DMS 273 (cell line): ENCODE results near the gene MME.
"Not testable (repeated sequence)": the region's sequence is repeated elsewhere in the genome, so short reads cannot be mapped to it uniquely, and the experiment has no call there.

Experiments used
- DNase-seq: peaks from one replicate; lab custom pipeline; 2025; ENCODE audit not compliant: unreplicated experiment; lab: John Stamatoyannopoulos, UW

Gene MME

GRCh38 chr3:155190691-155191090 lies 110.6 kb downstream of the MME start:
- no peak for DNase-seq

DNA sequence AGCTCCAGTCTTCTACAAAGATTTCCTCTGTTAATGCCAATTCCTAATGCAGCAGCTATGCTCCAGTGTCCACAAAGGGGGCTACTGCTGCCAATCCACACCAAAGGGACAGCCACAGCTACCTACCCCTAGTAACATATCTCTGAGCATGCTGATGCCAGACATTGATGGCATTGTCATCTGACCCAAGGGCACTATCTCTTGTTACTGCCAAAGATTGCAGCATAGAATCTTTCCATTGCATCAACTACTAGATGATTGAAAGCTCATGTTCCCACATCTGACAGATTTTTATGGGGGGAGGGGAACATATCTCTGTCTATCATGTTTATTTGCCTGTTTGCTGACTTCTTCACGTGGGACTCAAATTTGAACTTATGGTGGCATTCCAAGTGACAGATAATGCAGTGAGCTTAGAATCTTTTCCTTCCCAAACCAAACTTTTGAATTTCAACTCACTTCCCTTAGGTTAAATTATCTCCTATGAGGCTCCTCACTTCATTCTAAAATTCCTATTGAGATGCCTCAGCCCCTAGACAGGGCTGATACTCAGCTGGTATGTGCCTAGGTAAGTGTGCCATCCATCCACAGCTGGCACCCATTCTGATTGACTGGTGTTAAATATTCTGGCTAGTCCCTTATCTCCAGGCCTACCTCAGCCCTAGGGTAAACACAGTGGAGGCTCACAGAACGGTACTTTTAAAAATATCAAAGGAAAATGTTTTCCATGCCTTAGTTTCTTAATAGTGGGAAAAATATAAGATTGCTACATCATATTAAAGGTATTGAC lies 113.0 kb downstream of the MME start:
- DNase-seq, result no peak

DNA sequence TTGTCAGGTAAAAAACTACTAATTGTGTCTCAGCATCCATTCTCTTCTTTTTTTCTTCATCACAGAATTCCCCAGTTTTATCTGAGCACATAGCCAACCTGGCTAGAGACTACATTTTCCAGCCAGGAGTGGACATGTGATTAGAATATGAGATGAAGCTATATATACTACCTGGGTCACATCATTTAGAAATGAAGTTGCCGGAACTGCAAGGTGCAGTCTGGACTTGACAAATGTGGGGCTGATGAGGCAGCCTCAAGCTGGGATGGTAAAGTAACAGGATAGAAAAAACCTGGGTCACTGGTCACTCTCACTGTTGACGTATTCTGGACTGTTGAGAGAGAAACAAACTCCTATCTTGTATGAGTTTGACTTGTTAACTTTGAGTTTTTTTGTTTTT lies 113.7 kb downstream of the MME start:
- DNase-seq, result no peak

GRCh38 chr3:155194973-155195957 lies 115.1 kb downstream of the MME start:
- DNase-seq, result no peak

DNA sequence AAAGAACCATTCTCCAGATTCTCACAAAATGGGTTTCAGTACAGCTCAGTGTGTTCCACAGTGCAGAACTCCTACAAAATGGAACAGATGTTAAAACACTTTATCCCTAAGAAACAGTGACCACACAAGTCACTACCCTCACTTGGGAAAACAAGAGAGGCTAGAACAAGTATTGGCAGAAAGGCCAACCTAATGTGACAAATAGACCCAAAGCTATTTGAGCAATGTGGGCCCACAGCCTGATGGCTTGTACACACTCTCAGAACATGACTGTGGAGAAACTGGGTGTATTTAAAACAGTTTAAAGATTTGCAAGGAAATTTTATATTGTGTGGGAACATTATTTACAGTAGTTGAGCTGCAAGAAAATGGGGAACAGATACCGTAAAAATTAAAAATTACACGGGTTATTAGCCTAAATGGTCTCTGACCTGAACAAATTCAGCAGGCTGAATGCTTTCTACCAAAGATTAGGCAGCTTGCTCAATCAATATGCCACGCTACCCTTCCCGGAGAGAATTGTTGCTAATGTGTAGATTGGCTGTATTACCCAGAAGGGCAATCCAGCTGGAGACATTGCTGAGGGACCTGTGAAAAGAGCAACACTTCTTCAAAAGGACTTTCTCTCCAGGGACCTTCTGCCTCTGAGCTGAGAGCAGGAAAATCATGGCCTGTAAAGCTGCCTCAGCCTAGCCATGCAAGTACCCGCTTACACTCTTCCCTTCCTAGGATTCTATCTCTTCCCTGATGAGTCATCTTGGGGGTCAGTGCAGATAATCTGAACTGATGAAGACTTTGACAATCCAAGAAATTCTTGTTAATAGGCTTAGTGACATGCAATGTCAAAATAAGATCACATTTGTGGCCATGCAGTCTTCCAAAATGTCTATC lies 116.3 kb downstream of the MME start:
- DNase-seq, result no peak

DNA sequence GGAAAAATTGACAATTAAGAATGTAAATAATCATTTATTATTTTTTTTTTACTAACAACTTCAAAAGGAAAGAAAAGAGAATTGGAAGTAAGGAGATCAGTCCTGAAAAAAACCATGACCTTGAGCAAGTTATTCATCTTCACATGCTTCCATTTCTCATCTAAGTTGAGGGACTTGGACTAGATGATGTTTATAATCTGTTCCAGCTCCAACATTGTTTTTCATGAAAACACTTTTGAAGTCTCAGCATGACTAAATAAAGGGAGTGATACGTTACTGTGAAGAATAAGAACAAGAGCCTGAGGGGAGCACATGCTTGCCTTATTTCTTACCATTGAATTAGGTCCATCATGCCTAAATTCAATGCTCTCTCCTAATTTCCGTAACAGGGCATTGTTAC lies 117.7 kb downstream of the MME start:
- no peak for DNase-seq

DNA sequence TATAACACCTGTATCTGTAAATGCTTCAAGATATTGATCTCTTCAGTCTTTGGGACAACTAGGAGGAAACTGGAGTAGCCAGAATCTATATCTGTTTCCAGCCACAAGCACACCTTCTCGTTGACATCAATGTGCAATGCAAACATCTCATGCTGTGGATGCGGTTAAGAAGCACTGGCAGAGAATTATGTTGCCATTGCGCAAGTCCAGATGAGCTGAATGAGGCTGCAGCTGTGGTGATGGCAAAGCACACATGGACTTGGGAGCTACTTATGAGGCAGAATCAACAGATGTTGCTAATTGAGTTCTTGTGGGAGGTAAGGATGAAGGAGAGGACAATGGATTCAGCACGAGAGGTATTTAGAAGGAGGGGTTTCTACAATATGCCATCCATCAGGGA lies 122.5 kb downstream of the MME start:
- DNase-seq, result no peak

- no peak for DNase-seq
Observed at GRCh38 chr3:155204851-155205250, 124.7 kb downstream of the MME start.

DNA sequence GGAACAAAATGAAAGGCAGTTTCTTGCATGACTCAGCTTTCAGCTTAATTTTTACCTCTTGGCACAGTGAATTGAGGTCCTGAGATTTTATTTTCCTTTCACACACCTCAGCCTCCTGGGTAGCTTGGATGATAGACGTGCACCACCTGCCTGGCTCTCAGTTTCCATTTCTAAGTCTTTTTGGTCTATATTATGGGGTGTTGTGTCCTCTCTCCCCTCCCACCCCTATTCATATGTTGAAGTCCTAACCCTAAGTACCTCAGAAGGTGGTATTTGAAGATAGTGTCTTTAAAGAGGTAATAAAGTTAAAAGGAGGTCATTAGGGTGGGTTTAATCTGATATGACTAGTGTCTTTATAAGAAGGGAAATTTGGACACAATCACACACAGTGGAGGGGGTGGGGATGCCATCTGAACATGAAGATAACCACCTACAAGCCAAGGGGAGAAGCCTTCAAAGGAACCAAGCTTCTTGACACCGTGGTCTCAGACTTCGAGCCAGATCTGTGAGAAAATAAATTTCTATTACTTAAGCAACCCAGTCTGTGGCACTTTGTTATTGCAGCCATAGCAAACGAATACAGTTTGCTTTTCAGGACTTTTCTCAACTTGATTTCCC lies 128.2 kb downstream of the MME start:
- DNase-seq, result no peak

DNA sequence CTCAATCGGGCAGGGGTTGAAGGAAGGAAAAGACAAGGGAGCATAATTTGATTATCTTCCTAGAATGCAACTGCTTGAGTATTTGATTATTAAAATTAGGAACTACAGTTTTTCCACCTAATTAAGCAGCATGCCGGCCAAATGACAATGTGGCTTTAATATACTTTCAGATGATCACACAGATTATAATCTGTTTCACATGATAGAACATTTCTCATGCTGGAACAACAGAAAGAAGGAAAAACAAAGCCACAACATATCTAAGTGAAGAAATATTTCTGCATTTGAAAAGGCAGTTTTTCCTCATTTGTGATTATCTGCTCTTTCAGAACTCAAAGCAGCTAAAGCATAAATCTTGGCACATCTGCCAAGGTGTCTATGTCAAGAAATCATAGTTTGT lies 130.6 kb downstream of the MME start:
- DNase-seq, result no peak

GRCh38 chr3:155211266-155211665 lies 131.1 kb downstream of the MME start:
- no peak for DNase-seq

- DNase-seq, result no peak
Observed at GRCh38 chr3:155211940-155212339, 131.8 kb downstream of the MME start.

DNA sequence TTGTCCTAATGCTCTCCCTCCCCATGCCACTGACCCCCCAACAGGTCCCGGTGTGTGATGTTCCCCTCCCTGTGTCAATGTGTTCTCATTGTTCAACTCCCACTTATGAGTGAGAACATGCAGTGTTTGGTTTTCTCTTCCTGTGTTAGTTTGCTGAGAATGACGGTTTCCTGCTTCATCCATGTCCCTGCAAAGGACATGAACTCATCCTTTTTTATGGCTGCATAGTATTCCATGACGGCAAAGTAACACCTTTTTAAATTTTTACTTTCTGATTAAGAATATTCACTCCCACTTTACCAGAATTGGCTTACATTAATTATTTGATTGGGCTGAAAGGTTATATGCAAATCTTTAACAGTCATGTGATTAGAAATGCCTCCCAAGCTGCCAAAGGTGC lies 135.9 kb downstream of the MME start:
- not testable (repeated sequence) for DNase-seq

DNA sequence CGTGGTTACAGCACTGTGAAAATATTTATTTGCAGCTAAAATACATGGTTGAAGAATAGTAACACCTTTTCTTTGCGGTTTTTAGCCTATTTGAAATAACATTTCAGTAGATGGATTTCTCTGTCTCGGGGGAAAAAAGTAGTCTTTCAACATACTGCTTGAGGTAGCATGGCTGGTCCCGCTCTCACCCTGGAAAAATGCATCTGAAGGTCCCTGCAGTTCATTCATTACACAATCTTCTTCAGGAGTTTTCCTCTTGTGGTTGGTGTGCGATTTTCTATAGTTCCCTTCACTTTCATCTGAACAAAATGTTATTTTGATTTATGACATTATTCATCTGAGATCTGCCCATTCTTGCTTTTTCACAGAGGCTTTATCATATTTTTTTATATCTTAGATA lies 137.5 kb downstream of the MME start:
- DNase-seq, result no peak

GRCh38 chr3:155218462-155218861 lies 138.3 kb downstream of the MME start:
- no peak for DNase-seq

- no peak for DNase-seq
Observed at GRCh38 chr3:155219106-155219505, 139.0 kb downstream of the MME start.

DNA sequence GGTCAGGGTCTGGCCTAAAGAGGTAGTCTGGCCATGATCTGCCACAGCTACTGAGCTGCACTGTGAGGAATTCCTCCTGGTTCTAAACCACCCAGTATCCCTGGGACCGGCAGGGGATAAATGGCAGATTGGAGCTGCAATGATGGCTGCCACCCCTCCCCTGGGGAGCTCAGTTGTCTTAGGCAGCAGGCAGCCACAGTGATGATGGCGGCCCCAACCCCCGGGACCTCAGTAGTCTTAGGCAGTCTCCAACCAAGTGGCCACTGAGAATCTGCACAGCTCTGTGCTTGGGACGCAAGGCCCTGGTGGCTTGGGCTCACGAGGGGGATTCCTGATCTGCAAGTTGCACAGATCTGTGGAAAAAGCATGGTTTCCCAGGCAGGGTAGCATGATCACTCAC lies 145.3 kb downstream of the MME start:
- no peak for DNase-seq

GRCh38 chr3:155227141-155227540 lies 147.0 kb downstream of the MME start:
- DNase-seq, result no peak

DNA sequence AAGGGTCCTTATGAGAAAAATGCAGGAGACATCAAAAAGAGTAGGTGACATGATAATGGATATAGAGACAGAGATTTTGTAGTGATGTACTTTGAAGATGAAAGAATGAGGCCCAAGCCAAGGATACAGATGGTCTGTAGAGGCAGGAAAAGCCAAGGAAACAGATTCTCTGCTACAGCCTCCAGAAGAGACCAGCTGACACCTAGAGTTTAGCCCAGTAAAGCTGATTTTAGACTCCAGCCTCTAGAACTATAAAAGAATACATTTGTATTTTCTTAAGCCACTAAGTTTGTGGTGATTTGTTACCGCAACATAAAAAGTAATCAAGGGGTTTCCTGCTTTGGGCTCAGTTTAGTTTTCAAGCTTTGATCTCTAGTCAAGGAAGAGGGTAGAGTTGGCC lies 148.6 kb downstream of the MME start:
- DNase-seq, result no peak

- no peak for DNase-seq
Observed at GRCh38 chr3:155229086-155229485, 149.0 kb downstream of the MME start.

DNA sequence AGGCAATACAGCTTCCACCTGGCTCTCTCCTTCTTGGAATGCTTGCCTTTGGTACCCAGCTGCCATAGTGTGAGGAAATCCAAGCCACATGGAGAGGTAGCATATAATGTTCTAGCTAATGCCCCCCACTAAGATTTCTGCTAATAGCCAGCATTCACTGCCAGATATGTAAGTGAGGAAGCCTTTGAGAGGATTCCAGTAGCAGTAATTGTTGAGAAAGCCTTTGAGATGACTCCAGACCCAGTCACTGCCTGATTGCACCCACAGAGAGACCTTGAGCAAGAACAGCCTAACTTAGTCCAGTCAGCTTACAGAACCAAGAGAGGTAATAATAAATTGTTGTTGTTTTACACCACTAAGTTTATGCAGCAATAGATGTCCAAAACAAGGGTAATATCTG lies 150.3 kb downstream of the MME start:
- no peak for DNase-seq
